ENCODE measurements around the gene TXNDC2. TPM values are rescaled to one million over a fixed set of nuclear protein-coding genes. Genes with fewer than 3 reads are reported as not detected.

TXNDC2 gene
- total and polyA plus RNA-seq, 4 donors: under 0.01 to 0.09 TPM; not detected in 2

- Histone ChIP-seq H3K27me3 (ENCODE audit: control insufficient read depth in 4 of 4, insufficient read depth in 4 of 4, low read length in 3 of 4) (peaks cover 0 to 2% (median 0%) of the 10 kb centered on the region in 4 donors), H3K4me1 (ENCODE audit: control insufficient read depth in 4 of 4, insufficient read depth in 4 of 4, low read length in 3 of 4) (no peaks in the 10 kb centered on the region), H3K9me3 (ENCODE audit: control insufficient read depth in 4 of 4, low read length in 3 of 4) (no peaks in the 10 kb centered on the region), H3K36me3 (ENCODE audit: control insufficient read depth in 4 of 4, insufficient read depth in 3 of 4, low read depth in 1 of 4, low read length in 3 of 4) (no peaks in the 10 kb centered on the region), H3K27ac (ENCODE audit: low read depth in 1 of 2, low read length in 2 of 2) (no peak overlapping the region), H3K4me3 (ENCODE audit: low read depth in 1 of 3, low read length in 3 of 3) (no peak overlapping the region), H3K9ac (ENCODE audit: low read depth in 1 of 2, low read length in 2 of 2) (no peak overlapping the region)
- TF ChIP-seq HNF4G (IDR thresholded peaks at IDR 0.05) (no peak), ZBTB33 (IDR thresholded peaks at IDR 0.05) (no peak), FOXA2 (IDR thresholded peaks at IDR 0.05) (no peak), CTCF (IDR thresholded peaks at IDR 0.05; ENCODE audit: low read depth, low read length, missing input control) (no peak), YY1 (IDR thresholded peaks at IDR 0.05) (no peak), RXRA (IDR thresholded peaks at IDR 0.05) (no peak)
- WGBS: 80% methylated on average over 12 of the region's 12 CpGs
- no peak for DNase-seq (ENCODE audit: low spot score)
These were observed 30.7 kb upstream of the TXNDC2 start for GRCh38 chr18:9854801-9855676.

- H3K27ac ChIP-seq (ENCODE audit: low read depth in 1 of 2, low read length in 2 of 2): peak overlapping the region in 1 of 2 donors; percentile 21
- no peaks in the 10 kb centered on the region for H3K9me3 ChIP-seq (ENCODE audit: control insufficient read depth in 4 of 4, low read length in 3 of 4)
- no peaks in the 10 kb centered on the region for H3K36me3 ChIP-seq (ENCODE audit: control insufficient read depth in 4 of 4, insufficient read depth in 3 of 4, low read depth in 1 of 4, low read length in 3 of 4)
- no peak overlapping the region for H3K9ac ChIP-seq (ENCODE audit: low read depth in 1 of 2, low read length in 2 of 2)
- peaks cover 0 to 2% (median 0%) of the 10 kb centered on the region in 4 donors for H3K27me3 ChIP-seq (ENCODE audit: control insufficient read depth in 4 of 4, insufficient read depth in 4 of 4, low read length in 3 of 4)
- no peaks in the 10 kb centered on the region for H3K4me1 ChIP-seq (ENCODE audit: control insufficient read depth in 4 of 4, insufficient read depth in 4 of 4, low read length in 3 of 4)
- no peak overlapping the region for H3K4me3 ChIP-seq (ENCODE audit: low read depth in 1 of 3, low read length in 3 of 3)
- TF ChIP-seq HNF4G (IDR thresholded peaks at IDR 0.05) (no peak), SP1 (IDR thresholded peaks at IDR 0.05) (no peak), CTCF (IDR thresholded peaks at IDR 0.05; ENCODE audit: low read depth, low read length, missing input control) (no peak), ZBTB33 (IDR thresholded peaks at IDR 0.05) (no peak), FOXA1 (IDR thresholded peaks at IDR 0.05) (no peak), MAX (IDR thresholded peaks at IDR 0.05) (no peak), HNF4A (conservative IDR thresholded peaks at IDR 0.05) (no peak), GABPA (IDR thresholded peaks at IDR 0.05 in 1 of 2, conservative IDR thresholded peaks at IDR 0.05 in 1 of 2) (no peak)
- DNase-seq (ENCODE audit: low spot score): no peak
- 92% methylated on average over 9 of the region's 9 CpGs for WGBS
These were observed 30.1 kb upstream of the TXNDC2 start for GRCh38 chr18:9855681-9856080.

Data from liver (tissue), 9 donors.